Adrenal gland (tissue), 5 donors: ENCODE data around the gene HES5.

Source experiments
- CTCF ChIP-seq, 6 experiments: fragments of 450-650 bp in 4 of 6; fragments of 200-600 bp in 2 of 6; sonication (generic) in 1 of 6; IDR thresholded peaks; 1 replicate in 5 of 6; 2 replicates in 1 of 6; pipeline versions ENCODE4 v1.5.1 to v1.8.0; 2016 to 2021; ENCODE audit warnings: antibody characterized with exemption in 6 of 6, mild to moderate bottlenecking in 2 of 6, moderate library complexity in 1 of 6
- POLR2A ChIP-seq, 2 donors: fragments of 450-650 bp; IDR thresholded peaks; one replicate each; pipeline ENCODE4 v1.6.1; 2017; ENCODE audit warnings: antibody characterized with exemption in 2 of 2, mild to moderate bottlenecking in 2 of 2, moderate library complexity in 1 of 2
- donor health status: DM: no; HTN: no; CAD: no.

- peak in 4 of 6 experiments; percentile 17 to 33 (median 30) for TF ChIP-seq CTCF (IDR thresholded peaks at IDR 0.05)
- no peak for TF ChIP-seq POLR2A (IDR thresholded peaks at IDR 0.05)
Measured at GRCh38 chr1:2554621-2555387, 24.7 kb upstream of the HES5 start.
